Measurements from ENCODE around the gene SEMA7A. TPM values are rescaled to one million over a fixed set of nuclear protein-coding genes. Genes with fewer than 3 reads are reported as not detected.

The SEMA7A gene
- total and polyA plus RNA-seq, 7 experiments from 2014 or later = 1.6 to 15.7 (median 5.0) TPM; not detected in 2

DNA sequence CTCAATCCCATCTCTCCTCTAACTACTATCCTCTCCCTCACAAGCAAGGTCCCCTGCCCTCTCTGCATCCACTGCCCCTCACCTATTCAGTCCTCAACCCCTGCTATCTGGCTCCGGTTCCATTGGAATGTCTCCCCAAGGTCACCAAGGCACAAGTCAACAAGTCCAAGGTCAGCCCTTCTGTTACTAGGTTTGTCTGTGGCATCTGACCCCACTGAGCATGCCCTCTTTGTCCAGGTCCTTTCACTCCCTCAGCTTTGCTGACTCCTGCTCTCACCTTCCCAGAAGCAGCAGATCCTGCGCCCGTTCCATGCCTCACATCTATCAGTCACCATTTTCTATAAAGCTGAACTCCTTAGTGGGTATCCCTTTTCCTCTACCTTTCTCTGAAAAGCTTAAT lies 8.3 kb upstream of the SEMA7A start:
- ATAC-seq (no peak), DNase-seq (no peak)
- H3K27ac Mint-ChIP-seq = peak overlapping the region in 1 of 9 donors; percentile 7
- H3K9me3 ChIP-seq (ENCODE audit: control insufficient read depth in 2 of 3, low read length in 3 of 3) = no peaks in the 10 kb centered on the region
- H3K4me1 Mint-ChIP-seq = peaks cover 0 to 17% (median 5%) of the 10 kb centered on the region in 7 donors
- H3K4me3 Mint-ChIP-seq = no peak overlapping the region
- intact Hi-C loops (cut with micrococcal nuclease) = no loop called here
- ChIA-PET POLR2A (interaction anchor here (0.8 to 0.9 kb wide), 2 partner anchors 58 to 65 kb away, joined by 3 to 4 read pairs; no protein-coding TSS in a partner anchor), CTCF (interaction anchor here (0.9 to 8.6 kb wide), 3 partner anchors 59 to 69 kb away, joined by 4 to 93 read pairs (median 74); no protein-coding TSS in a partner anchor)
- no peaks in the 10 kb centered on the region for H3K9me3 Mint-ChIP-seq
- H3K36me3 ChIP-seq (ENCODE audit: control insufficient read depth in 2 of 3, insufficient read depth in 3 of 3, low read length in 3 of 3) = peaks cover 0 to 28% (median 8%) of the 10 kb centered on the region in 3 experiments
- H3K27ac ChIP-seq (ENCODE audit: low read depth, low read length) = no peak overlapping the region
- H3K4me1 ChIP-seq (ENCODE audit: control insufficient read depth in 2 of 2, insufficient read depth in 2 of 2, low read length in 2 of 2) = peaks cover 0 to 3% of the 10 kb centered on the region in 2 donors
- H3K27me3 ChIP-seq (ENCODE audit: control insufficient read depth in 2 of 2, insufficient read depth in 2 of 2, low read length in 2 of 2) = no peaks in the 10 kb centered on the region
- H3K27me3 Mint-ChIP-seq = no peaks in the 10 kb centered on the region
- H3K4me3 ChIP-seq (ENCODE audit: low read length) = no peak overlapping the region
- H3K36me3 Mint-ChIP-seq = peaks cover 4 to 19% (median 9%) of the 10 kb centered on the region in 5 donors

DNA sequence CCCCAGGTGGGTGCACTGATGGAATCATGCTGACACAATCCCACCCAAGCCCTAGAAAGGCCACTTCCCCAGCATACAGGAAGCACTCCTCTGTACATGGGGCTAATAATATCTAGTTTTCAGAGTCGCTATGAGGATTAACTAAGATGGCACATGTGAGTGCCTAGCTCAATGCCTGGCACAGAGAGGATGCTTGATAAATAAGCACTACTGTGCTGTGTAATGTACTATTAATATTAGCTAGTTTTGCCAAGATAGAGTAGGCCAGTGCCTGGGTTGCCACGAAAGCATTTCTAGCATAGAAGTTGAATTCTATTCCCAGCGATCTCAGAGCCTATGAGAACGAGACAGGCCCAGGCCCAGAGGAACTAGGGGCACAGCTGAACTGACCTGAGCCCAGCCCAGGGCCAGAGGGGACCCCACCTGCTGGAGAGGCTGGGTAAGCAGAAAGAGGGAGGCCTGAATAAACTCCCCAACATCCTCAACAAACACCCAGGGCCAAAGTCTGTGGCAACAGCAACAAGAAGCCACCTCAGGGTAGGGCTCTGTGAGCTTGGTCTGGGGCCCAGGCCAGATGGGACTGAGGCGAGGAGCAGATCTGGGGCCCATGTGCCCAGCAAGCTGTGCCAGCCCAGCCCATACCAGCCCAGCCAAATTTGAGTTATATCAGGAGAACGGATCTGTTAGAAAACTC lies 7.6 kb upstream of the SEMA7A start:
- POLR2A ChIA-PET = interaction anchor here (0.8 to 0.9 kb wide), 2 partner anchors 57 to 64 kb away, joined by 3 to 4 read pairs; no protein-coding TSS in a partner anchor
- no peak overlapping the region for H3K27ac Mint-ChIP-seq

DNA sequence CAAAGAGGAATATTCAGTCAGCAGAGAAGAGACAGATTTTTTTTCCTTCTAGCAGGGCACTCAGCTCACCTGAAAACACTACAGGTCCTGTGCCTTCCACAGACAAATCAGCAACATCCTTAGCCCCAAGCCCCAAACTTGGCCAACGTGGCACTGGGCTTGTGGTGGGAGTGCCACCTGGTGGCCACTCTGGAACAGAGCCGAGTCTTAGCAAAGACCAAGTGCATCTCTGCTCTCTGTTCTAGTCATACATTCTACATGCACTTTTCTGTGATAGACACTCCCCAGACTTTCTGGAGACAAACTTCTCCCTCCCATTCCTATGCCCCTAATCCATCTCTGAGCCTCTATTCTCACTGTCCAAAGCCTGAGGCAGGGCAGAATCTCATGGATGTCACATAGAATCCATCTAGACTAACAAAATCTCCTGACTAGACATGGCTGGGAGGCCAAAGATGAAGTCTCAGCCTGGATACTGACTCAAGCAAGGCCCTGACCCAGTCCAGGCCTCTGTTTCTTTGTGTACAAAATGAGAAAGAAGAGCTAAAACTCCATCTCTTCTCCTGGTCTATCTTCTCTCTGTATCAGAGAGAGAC lies 5.1 kb upstream of the SEMA7A start:
- ATAC-seq (peak; percentile 84), DNase-seq (peak; percentile 52 to 76 (median 72))
- H3K27me3 Mint-ChIP-seq = no peaks in the 10 kb centered on the region
- Histone ChIP-seq H3K27ac (ENCODE audit: low read depth, low read length) (no peak overlapping the region), H3K4me1 (ENCODE audit: control insufficient read depth in 2 of 2, insufficient read depth in 2 of 2, low read length in 2 of 2) (peaks cover 6 to 11% of the 10 kb centered on the region in 2 donors), H3K27me3 (ENCODE audit: control insufficient read depth in 2 of 2, insufficient read depth in 2 of 2, low read length in 2 of 2) (no peaks in the 10 kb centered on the region), H3K9me3 (ENCODE audit: control insufficient read depth in 2 of 3, low read length in 3 of 3) (no peaks in the 10 kb centered on the region), H3K36me3 (ENCODE audit: control insufficient read depth in 2 of 3, insufficient read depth in 3 of 3, low read length in 3 of 3) (no peaks in the 10 kb centered on the region), H3K4me3 (ENCODE audit: low read length) (no peak overlapping the region)
- ChIA-PET POLR2A (interaction anchor here (1.2 to 1.6 kb wide), 2 partner anchors 57 to 64 kb away, joined by 3 to 5 read pairs; no protein-coding TSS in a partner anchor), CTCF (interaction anchor here (1.0 to 8.6 kb wide), 7 partner anchors 12 to 112 kb away, joined by 3 to 93 read pairs (median 5); no protein-coding TSS in a partner anchor)
- peak overlapping the region in 3 of 9 donors; percentile 11 to 55 (median 43) for H3K27ac Mint-ChIP-seq
- peaks cover 7 to 30% (median 15%) of the 10 kb centered on the region in 7 donors for H3K4me1 Mint-ChIP-seq
- H3K9me3 Mint-ChIP-seq = no peaks in the 10 kb centered on the region
- no peak overlapping the region for H3K4me3 Mint-ChIP-seq
- intact Hi-C loops (cut with micrococcal nuclease) = loop anchor here (1.0 to 10.0 kb wide), 10 partner anchors 22 to 330 kb away; partner anchors contain the start of genes UBL7 (in 2 of the 2), ARID3B (in 1 of the 2) and CLK3 (in 1 of the 2)
- H3K36me3 Mint-ChIP-seq = no peaks in the 10 kb centered on the region

More for the DNA sequence above, 7.6 kb upstream of the SEMA7A start:
- ATAC-seq (no peak), DNase-seq (no peak)
- no peak overlapping the region for H3K27ac ChIP-seq (ENCODE audit: low read depth, low read length)
- Mint-ChIP-seq H3K27me3 (no peaks in the 10 kb centered on the region), H3K9me3 (no peaks in the 10 kb centered on the region), H3K36me3 (peaks cover 3 to 19% (median 4%) of the 10 kb centered on the region in 5 donors), H3K4me1 (peaks cover 0 to 17% (median 5%) of the 10 kb centered on the region in 7 donors), H3K4me3 (no peak overlapping the region)
- intact Hi-C loops (cut with micrococcal nuclease) = no loop called here
- H3K4me3 ChIP-seq (ENCODE audit: low read length) = no peak overlapping the region
- H3K4me1 ChIP-seq (ENCODE audit: control insufficient read depth in 2 of 2, insufficient read depth in 2 of 2, low read length in 2 of 2) = peaks cover 0 to 3% of the 10 kb centered on the region in 2 donors
- peaks cover 0 to 22% (median 6%) of the 10 kb centered on the region in 3 experiments for H3K36me3 ChIP-seq (ENCODE audit: control insufficient read depth in 2 of 3, insufficient read depth in 3 of 3, low read length in 3 of 3)
- CTCF ChIA-PET = interaction anchor here (0.8 to 8.6 kb wide), 3 partner anchors 9 to 67 kb away, joined by 3 to 93 read pairs (median 74); no protein-coding TSS in a partner anchor
- no peaks in the 10 kb centered on the region for H3K27me3 ChIP-seq (ENCODE audit: control insufficient read depth in 2 of 2, insufficient read depth in 2 of 2, low read length in 2 of 2)
- no peaks in the 10 kb centered on the region for H3K9me3 ChIP-seq (ENCODE audit: control insufficient read depth in 2 of 3, low read length in 3 of 3)

DNA sequence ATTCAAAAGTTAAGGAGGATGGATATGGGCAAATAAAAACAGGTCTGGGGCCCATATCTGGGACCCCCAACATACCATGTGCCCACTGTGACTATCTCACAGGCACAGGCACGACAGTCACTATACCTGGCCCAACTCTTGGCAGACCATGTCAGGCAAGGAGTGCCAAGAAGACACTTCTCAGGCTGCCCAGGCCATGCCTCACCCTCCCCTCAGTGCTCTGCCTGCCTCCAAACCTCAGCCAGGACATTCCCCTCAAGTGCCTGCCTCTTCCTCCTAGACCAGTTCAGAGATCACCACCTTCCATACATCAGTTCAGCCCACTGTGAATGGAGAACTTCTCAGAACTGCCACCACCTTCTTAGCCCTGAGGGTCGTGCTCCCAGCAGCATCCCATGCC lies 4.4 kb upstream of the SEMA7A start:
- Histone ChIP-seq H3K4me1 (ENCODE audit: control insufficient read depth in 2 of 2, insufficient read depth in 2 of 2, low read length in 2 of 2) (peaks cover 6 to 11% of the 10 kb centered on the region in 2 donors), H3K27ac (ENCODE audit: low read depth, low read length) (no peak overlapping the region), H3K36me3 (ENCODE audit: control insufficient read depth in 2 of 3, insufficient read depth in 3 of 3, low read length in 3 of 3) (no peaks in the 10 kb centered on the region), H3K27me3 (ENCODE audit: control insufficient read depth in 2 of 2, insufficient read depth in 2 of 2, low read length in 2 of 2) (no peaks in the 10 kb centered on the region), H3K9me3 (ENCODE audit: control insufficient read depth in 2 of 3, low read length in 3 of 3) (no peaks in the 10 kb centered on the region), H3K4me3 (ENCODE audit: low read length) (no peak overlapping the region)
- ChIA-PET POLR2A (interaction anchor here (1.6 kb wide), 1 partner anchor 63 kb away, joined by 4 read pairs; no protein-coding TSS in a partner anchor), CTCF (interaction anchor here (1.3 to 8.6 kb wide), 4 partner anchors 11 to 112 kb away, joined by 3 to 93 read pairs (median 39); no protein-coding TSS in a partner anchor)
- no peaks in the 10 kb centered on the region for H3K36me3 Mint-ChIP-seq
- intact Hi-C loops (cut with micrococcal nuclease) = loop anchor here (1.0 to 10.0 kb wide), 10 partner anchors 23 to 331 kb away; partner anchors contain the start of genes UBL7 (in 2 of the 2), ARID3B (in 1 of the 2) and CLK3 (in 1 of the 2)
- no peak for DNase-seq
- H3K27ac Mint-ChIP-seq = peak overlapping the region in 1 of 9 donors; percentile 55
- H3K27me3 Mint-ChIP-seq = no peaks in the 10 kb centered on the region
- no peaks in the 10 kb centered on the region for H3K9me3 Mint-ChIP-seq
- peaks cover 7 to 29% (median 15%) of the 10 kb centered on the region in 7 donors for H3K4me1 Mint-ChIP-seq
- ATAC-seq = no peak
- no peak overlapping the region for H3K4me3 Mint-ChIP-seq

DNA sequence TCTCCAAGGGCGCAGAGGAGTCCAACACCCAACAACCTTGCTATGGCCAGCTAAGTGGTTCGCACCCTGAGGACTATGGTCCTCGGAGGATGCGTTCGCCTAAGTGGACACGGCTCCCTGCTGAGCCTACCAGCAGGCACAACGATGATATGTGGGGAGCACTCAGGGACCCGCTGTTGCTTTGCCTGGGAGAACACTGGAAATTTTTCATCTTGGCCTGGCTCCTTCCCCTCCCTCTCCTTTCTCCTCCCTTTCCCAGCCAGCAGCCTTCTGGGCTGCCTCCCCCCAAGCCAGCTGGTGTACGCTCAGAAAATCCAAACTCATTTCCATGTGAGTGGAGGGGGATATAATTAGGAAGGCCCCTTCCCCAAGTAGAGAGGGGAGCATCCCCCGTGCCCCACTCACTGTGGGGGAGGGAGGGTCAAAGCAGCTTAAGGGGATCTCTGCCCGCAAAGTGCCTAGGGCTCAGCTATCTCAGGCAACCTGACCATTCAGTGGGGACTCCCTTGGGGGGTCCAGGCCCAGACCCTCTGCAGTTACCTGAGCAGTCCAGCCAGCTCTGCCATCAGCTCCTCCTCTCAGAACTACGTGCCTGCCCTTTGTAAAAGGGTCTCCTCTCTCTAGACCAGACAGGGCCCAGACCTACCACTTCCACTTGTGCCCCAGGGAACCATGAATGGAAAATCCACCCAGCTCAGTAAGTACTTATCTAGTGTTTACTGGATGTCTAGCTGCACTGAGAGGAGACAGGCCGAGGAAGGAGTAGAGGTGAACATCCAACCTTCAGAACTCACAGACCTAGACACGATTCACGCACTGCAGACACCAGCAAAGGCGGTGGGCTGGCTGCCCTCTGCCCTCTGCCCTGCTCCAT lies 742 bp upstream of the SEMA7A start:
- ATAC-seq (no peak), DNase-seq (no peak)
- ChIA-PET POLR2A (no interaction called here), CTCF (interaction anchor here (0.6 to 1.4 kb wide), 3 partner anchors 32 to 58 kb away, joined by 3 to 5 read pairs (median 4); no protein-coding TSS in a partner anchor)
- intact Hi-C loops (cut with micrococcal nuclease) = loop anchor here (1.0 to 10.0 kb wide), 5 partner anchors 32 to 180 kb away; partner anchors contain the start of genes ARID3B (in 1 of the 2) and CLK3 (in 1 of the 2)
- Histone ChIP-seq H3K27me3 (ENCODE audit: control insufficient read depth in 2 of 2, insufficient read depth in 2 of 2, low read length in 2 of 2) (no peaks in the 10 kb centered on the region), H3K4me3 (ENCODE audit: low read length) (peak overlapping the region; percentile 50), H3K4me1 (ENCODE audit: control insufficient read depth in 2 of 2, insufficient read depth in 2 of 2, low read length in 2 of 2) (peaks cover 6 to 32% of the 10 kb centered on the region in 2 donors), H3K27ac (ENCODE audit: low read depth, low read length) (no peak overlapping the region), H3K36me3 (ENCODE audit: control insufficient read depth in 2 of 3, insufficient read depth in 3 of 3, low read length in 3 of 3) (no peaks in the 10 kb centered on the region), H3K9me3 (ENCODE audit: control insufficient read depth in 2 of 3, low read length in 3 of 3) (no peaks in the 10 kb centered on the region)
- Mint-ChIP-seq H3K36me3 (no peaks in the 10 kb centered on the region), H3K9me3 (peaks cover 0 to 3% (median 0%) of the 10 kb centered on the region in 11 donors), H3K27ac (peak overlapping the region in 4 of 9 donors; percentile 65 to 89 (median 72)), H3K27me3 (peaks cover 0 to 3% (median 0%) of the 10 kb centered on the region in 5 donors), H3K4me1 (peaks cover 7 to 53% (median 16%) of the 10 kb centered on the region in 7 donors), H3K4me3 (peak overlapping the region; percentile 72 to 88 (median 78))

Measured in naive thymus-derived CD4-positive, alpha-beta T cell (primary cell).